NCI-H748 (cell line): ENCODE data around the gene ACAD10.

Source experiments
- DNase-seq: peaks from one replicate; lab custom pipeline; 2025; ENCODE audit not compliant: unreplicated experiment; lab: John Stamatoyannopoulos, UW

ACAD10 gene

DNA sequence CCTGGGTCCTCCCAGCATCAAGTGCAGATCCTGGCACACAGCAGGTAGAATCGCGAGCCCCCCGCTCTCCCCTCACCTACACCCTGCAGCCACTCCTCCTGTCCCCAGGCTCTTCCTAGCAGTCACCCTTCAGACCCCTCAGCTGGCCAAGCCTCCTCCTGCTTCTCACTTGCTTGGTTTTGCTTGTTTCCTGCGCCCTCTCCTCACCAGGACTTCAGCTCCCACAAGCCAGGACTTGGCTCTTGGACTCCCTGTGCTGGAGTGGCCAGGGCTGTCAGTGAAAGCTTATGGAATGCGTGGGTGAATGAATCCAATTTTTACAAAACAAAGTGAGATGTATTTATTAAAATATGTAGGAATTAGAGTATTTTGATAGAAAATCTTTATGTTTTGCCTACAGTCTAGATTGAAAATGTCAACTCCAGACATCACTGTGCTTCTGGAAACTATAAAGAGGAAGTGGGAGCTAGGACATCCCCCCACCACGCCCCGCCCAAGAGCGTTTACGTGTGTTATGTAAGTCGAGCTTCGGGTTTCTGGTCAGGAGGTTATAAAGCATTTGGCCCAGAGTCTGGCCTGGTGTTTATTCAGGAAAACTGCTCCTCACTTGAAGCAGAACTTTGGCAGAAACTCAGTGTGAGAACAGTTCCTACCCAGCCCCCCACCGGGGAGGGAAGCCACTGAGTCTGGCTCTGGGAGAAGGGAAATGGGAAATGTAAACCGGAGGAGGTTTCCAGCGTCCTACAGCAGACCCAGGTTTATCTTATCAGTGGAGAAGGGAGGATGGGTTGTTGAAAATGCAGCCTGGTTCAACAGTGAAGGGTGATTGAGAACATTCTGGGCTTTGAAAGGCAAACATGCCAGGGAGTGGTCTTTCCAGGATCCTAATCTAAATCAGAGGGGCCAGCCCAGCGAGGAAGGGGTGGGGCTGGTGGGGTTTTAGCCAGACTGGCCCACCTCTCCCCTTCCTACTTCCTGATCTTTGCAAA lies 89.6 kb downstream of the ACAD10 start:
- no peak for DNase-seq

DNA sequence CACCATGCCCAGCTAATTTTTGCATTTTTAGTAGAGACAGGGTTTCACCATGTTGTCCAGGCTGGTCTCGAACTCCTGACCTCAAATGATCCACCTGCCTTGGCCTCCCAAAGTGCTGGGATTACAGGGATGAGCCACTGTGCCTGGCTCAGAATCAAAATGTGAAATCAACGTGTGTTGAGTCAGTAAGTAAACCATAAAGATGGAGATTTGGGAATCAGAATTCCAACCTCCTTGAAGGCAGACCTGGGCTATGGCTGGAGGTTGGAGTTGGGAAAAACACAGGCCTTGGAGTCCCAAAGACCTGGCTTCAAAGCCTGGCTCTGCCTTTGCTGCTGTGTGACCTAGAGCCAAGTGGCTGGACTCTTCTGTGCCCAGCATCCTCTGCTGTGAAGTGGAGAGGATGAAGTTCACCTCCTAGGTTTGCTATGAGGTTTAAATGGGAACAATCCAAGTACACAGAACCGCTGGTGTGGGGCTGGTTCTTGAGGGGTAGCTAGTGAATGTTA lies 91.0 kb downstream of the ACAD10 start:
- no peak for DNase-seq

DNA sequence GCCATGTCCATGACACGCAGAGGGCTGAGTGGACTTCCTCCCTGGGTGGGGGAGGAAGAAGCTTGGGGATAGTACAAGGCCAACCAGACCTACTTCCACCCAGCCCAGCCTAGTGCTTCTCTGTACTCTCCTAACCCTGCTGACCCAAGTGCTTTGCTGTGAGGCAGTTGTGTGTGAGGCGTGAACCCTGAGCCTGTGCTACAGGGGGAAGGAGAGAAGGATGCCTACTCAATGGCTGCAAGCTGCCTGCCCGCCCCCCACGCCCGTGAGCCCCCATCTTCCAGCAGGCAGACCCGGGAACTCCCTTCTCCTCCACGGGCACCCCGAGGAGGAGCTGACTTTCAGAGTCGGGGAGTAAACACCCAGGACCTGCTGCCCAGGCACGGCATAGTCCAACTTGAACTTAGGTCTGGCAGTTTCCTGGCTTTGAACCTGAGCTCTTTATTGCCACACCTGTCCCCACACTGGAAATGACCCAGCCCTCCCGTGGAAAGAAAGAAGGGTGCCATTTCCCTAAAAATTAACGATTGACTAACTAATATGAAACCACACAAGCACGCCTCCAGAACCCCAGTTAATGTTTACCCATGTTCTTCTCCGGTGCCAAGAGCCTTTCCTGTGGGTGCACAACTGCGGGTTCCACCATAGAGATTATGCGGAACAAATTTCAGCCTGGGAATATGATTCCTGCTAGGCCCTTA lies 91.6 kb downstream of the ACAD10 start:
- DNase-seq: no peak

DNA sequence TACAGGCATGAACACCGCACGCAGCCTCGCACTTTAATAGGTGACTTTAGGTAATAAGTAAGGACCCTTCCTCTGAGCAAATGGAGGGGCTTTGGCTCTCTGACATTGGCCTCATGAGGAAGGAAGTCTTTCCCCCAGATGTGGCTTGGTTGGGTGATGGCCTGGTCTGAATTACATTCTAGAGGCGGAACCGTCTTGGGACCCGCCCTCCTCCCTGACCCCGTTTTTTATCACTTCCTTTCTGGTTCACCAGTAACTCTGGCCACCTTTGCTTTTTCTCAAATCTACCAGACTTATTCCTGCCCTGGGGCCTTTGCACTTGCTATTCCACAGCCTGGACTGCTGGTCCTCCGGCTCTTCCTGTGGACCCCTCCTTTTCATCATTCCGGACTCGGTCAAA lies 94.3 kb downstream of the ACAD10 start:
- DNase-seq: no peak

DNA sequence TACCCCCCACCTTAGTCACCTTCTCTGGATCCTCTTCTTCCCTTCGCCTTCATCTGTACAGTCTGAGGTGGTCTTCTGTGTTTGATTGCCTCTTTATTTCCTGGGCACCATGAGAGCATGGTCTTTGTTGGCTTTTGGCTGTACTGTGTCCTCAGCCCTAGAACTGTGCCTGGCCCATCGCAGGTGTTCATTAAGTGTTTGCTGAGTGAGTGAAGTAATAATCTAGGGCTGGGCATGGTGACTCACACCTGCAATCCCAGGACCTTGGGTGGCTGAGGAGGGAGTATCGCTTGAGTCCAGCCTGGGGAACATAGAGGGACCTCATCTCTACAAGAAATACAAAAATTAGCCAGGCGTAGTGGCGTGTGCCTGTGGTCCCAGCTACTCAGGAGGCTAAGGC lies 94.8 kb downstream of the ACAD10 start:
- DNase-seq: no peak

DNA sequence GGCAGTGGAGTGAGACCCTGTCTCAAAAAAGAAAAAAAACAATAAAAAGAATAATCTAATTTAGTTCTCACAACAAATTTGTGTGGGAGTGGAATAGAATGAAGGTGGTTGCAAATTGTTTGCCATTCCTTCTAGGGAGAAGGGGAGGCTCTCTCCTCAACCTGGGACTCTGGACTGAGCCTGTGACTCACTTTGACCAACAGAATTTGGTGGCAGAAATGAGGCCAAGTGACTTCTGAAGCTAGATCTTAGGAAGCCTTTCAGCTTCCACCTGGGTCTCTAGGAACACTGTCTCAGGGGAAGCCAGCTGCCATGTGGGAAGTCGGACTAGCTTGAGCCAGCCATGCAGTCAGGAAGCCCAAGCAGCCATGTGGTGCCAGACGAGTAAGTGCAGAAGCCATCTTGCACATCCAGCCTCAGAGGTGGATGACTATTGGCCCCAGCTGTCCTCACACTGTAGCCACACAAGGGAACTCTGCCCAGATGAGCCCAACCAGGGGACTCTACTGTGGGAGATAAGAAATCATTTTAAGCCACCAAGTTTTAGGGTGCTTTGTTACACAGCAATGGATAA lies 95.3 kb downstream of the ACAD10 start:
- DNase-seq: no peak

DNA sequence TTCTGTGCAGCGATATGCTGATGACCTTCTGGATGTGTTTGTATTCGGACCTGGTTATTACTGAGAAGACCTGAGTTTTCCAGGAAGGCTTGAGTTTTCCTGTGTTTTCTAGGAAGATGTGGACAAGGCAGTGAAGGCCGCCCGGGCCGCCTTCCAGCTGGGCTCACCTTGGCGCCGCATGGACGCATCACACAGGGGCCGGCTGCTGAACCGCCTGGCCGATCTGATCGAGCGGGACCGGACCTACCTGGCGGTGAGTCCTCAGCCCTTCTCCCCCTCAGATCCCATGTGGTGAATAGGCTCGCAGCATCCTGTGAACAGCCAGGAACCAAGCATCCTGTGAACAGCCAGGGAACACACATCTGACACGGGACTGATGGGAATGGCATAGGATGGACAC lies 97.2 kb downstream of the ACAD10 start:
- no peak for DNase-seq

DNA sequence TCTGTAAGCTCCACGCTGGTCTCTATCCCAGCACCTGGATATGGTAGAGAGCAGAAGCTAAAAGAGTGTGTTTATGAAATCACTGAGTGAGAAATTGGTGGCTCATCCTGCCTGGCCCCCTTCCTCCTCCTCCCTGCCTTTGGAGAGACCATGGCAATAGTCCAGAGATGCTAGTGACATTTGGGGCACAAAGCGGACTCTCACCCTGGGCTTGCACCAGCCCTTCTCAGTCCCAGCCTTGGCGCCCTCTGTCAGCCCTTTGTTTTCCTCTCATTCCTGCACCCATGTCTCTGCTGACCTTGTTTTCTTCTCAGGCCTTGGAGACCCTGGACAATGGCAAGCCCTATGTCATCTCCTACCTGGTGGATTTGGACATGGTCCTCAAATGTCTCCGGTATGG lies 99.1 kb downstream of the ACAD10 start:
- no peak for DNase-seq

DNA sequence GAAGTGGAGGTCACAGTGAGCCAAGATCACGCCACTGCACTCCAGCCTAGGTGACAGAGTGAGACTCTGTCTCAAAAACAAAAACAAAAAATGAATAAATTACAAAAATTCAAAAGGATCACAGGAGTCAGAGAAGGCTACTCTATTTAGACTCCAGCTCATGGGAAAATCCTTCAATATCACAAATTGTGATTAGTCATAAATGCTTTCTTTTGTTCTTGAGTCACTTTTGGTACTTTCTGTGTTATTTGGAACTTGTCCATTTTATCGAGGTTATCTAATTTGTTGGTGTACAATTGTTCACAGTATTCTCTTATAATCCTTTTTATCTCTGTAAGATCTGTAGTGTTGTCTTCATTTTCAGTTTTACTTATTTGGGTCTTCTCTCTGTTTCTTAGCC lies 99.8 kb downstream of the ACAD10 start:
- DNase-seq: no peak

DNA sequence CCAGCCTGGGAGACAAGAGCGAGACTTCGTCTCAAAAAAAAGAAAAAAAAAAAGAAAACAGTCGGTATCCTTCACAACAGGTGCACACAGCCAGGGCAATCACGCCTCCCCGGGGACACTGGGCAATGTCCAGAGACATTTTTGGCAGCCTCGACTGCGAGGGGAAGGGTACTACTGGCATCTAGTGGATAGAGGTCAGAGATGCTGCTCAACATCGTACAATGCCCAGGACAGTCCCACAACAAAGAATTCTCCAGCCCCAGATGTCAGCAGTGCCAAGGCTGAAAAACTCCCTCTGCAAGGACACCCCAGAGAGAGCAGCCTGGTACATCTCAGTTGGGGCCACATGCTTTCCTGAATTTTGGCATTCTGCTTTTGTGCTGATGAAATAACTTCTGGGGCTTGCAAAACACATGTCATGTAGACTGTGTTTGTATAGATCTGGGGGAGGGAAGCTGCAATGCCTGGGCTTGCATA lies 102.4 kb downstream of the ACAD10 start:
- DNase-seq: no peak

DNA sequence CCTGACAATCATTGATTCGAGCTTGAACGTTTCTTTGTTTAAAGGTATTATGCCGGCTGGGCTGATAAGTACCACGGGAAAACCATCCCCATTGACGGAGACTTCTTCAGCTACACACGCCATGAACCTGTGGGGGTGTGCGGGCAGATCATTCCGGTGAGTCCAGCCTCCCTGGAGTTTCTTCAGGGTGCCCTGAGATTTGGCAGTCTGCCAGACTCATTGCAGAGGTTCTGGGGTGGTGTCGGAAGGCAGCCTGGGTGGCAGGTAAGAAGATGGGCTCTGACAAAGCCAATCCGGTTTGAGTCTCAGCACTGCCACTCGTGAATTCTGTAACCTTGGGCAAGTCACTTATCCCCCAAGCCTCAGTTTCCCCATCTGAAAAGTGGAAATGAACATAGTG lies 103.9 kb downstream of the ACAD10 start:
- no peak for DNase-seq

DNA sequence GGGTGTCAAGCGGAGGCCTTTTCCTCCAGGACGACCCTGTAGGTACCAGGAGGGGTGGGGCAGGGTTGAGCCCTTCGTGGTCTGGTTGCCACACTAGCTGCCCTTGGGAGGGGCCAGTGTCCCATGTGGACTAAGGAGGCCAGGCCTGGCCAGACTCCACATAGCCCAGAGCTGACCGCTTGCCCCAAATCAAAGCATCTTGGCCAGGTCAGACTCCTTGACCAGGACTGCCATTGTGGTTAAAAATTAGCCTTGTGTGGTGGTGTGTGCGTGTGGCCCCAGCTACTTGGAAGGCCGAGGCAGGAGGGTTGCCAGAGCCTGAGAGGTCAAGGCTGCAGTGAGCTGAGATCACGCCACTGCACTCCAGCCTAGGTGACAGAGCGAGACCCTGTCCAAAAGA lies 105.7 kb downstream of the ACAD10 start:
- DNase-seq: no peak

DNA sequence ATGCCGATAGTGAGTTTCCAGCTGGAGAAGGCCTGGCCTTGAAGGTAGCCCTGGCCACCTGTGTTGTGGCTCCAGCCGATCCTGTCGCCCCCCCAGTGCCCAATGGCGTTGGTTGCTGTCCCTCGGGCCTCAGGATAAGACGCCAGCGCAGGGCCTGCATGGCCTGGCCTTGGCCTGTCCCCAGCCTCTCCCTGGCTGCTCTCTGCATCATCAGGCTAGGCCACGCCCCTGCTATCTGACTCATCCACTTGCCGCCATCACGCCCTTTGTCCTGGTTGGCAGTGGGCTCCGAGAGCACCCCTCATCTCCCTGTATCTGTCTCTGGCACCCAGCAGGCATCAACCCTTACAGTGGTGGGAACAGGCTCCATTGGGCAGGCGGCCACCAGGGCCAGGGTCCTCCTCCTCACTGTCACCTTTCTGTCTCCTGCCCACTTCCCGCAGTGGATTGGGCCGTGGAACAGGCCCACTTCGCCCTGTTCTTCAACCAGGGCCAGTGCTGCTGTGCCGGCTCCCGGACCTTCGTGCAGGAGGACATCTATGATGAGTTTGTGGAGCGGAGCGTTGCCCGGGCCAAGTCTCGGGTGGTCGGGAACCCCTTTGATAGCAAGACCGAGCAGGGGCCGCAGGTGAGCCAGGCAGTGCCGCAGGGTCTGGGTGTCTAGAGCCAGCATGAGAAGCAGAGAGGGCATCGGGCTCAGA lies 106.5 kb downstream of the ACAD10 start:
- no peak for DNase-seq

DNA sequence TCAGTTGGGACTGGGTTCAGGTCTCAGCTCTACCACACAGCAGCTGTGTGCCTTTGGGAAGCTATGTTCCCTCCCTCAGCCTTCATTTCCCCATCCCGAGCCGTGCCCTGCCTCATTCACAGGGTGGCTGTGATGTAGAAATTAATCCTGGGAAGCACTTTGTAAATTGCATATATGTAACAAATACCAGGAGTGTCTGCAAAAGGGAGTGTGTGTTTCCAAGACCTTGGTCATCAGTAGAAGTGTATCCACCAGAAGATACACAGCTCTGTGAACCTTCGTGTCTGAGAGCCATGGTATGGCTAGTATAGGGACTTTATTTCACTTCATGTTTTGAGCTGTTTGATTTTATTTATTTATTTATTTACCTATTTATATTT lies 107.0 kb downstream of the ACAD10 start:
- no peak for DNase-seq

DNA sequence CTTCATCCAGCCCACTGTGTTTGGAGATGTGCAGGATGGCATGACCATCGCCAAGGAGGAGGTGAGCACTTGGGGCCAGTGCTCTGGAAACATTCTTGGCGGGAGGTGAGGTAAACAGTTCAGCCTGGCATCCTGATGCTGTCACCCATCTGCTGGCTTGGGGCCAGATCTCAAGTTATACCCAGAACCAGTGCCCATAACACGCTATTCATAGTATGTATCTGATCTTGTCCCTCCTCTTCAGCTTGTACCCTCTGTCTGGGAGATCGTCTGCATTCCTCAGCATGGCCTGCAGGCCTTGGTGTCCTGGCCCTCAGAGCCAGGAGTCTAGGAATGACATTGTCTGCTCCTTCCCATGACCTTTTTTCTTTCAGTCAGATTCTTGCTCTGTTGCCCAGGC lies 112.3 kb downstream of the ACAD10 start:
- no peak for DNase-seq

DNA sequence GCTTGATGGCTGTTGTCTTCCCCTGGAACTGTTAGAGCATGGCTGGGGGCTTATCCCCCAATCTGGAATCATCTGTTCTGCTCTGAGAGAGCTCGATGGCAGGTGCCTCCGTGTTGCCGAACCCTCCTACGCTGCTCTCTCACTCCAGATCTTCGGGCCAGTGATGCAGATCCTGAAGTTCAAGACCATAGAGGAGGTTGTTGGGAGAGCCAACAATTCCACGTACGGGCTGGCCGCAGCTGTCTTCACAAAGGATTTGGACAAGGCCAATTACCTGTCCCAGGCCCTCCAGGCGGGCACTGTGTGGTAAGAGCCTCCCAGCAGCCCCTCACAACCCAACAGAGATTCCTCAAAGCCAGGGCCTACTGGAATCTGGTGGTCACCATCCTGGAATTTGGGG lies 113.9 kb downstream of the ACAD10 start:
- no peak for DNase-seq

DNA sequence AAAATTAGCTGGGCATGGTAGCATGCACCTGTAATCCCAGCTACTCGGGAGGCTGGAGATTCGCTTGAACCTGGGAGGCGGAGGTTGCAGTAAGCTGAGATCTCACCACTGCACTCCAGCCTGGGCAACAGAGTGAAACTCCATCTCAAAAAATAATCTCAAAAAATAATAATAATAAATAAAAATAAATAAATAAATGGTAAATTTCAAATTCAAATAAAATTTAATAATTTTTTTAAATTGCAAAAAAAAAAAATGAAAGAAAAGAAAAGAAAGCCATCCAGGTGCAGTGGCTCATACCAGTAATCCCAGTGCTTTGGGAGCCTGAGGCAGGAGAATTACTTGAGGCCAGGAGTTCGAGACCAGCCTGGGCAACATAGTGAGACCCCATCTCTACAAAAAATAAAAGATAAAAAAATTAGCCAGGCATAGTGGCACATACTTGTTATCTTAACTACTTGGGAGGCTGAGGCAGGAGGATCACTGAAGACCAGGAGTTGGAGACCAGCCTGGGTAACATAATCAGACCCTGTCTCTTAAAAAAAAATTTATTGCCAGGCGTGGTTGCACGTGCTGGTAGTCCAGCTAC lies 117.3 kb downstream of the ACAD10 start:
- DNase-seq: no peak

DNA sequence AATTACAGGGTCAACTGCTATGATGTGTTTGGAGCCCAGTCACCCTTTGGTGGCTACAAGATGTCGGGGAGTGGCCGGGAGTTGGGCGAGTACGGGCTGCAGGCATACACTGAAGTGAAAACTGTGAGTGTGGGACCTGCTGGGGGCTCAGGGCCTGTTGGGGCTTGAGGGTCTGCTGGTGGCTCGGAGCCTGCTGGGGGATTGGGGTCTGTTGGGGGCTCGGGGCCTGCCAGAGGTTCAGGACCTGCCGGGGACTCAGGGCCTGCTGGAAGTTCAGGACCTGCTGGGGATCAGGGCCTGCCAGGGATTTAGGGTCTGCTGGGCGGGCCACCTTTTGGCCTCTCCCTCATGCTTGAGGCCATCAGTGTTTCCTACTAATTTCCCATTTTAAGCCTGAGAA lies 118.0 kb downstream of the ACAD10 start:
- no peak for DNase-seq

DNA sequence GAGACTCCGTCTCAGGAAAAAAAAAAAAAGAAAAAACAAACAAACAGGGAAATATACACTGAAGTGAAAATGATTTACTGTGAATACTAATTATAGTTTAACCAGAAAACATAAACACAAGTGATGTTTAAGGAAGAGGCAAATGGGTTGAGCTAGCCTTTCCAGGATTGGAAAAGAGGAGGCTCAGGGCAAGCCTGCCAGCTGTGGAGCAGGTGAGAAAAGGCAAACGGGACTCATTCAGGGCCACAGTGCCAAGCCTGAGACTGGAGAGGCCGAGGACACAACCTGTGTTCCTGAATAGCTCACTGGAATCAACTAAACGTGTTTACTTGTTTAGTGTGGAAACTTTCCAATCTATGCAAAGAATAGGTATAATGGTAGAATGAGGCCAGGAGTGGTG lies 120.5 kb downstream of the ACAD10 start:
- DNase-seq: no peak
